ENCODE data around the gene MFN2. TPM values are rescaled to one million over a fixed set of nuclear protein-coding genes. Genes with fewer than 3 reads are reported as not detected.

MFN2 gene
- total RNA-seq, 2 donors from 2014 or later: 20.1 to 20.8 TPM

DNA sequence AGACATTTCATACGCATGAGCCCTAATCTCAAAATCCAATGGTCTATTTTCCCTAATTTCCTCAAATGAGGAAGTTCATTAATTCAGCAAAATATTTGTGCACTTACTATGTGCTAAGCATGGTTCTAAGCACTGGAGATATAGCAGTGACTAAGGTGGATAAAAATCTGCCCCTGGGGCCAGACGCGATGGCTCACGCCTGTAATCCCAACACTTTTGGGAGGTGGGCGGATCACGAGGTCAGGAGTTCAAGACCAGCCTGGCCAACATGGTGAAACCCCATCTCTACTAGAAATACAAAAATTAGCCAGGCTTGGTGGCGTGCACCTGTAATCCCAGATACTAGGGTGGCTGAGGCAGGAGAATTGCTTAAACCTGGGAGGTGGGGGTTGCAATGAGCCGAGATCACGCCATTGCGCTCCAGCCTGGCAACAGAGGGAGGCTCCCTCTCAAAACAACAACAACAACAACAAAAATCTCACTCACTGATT is 34.8 kb downstream of the MFN2 start:
- no peak overlapping the region for H3K4me3 ChIP-seq
- peaks cover 3% of the 10 kb centered on the region for H3K4me1 ChIP-seq
- peaks cover 0 to 20% of the 10 kb centered on the region in 2 donors for H3K36me3 ChIP-seq (replicated peaks in 1 of 2; ENCODE audit: insufficient read depth in 1 of 2, low read depth in 2 of 2)
- ATAC-seq (no peak), DNase-seq (no peak)
- 82 to 92% methylated on average over 5 to 10 of the region's 10 CpGs for WGBS, 2 donors
- no peak overlapping the region for H3K27ac ChIP-seq
- TF ChIP-seq, protein P1, sequence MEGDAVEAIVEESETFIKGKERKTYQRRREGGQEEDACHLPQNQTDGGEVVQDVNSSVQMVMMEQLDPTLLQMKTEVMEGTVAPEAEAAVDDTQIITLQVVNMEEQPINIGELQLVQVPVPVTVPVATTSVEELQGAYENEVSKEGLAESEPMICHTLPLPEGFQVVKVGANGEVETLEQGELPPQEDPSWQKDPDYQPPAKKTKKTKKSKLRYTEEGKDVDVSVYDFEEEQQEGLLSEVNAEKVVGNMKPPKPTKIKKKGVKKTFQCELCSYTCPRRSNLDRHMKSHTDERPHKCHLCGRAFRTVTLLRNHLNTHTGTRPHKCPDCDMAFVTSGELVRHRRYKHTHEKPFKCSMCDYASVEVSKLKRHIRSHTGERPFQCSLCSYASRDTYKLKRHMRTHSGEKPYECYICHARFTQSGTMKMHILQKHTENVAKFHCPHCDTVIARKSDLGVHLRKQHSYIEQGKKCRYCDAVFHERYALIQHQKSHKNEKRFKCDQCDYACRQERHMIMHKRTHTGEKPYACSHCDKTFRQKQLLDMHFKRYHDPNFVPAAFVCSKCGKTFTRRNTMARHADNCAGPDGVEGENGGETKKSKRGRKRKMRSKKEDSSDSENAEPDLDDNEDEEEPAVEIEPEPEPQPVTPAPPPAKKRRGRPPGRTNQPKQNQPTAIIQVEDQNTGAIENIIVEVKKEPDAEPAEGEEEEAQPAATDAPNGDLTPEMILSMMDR (IDR thresholded peaks at IDR 0.05): no peak
- no peak for TF ChIP-seq POLR2A (IDR thresholded peaks at IDR 0.05)
- H3K27me3 ChIP-seq: no peaks in the 10 kb centered on the region
- intact Hi-C loops (cut with DNase I): no loop called here
- no peaks in the 10 kb centered on the region for H3K9me3 ChIP-seq

DNA sequence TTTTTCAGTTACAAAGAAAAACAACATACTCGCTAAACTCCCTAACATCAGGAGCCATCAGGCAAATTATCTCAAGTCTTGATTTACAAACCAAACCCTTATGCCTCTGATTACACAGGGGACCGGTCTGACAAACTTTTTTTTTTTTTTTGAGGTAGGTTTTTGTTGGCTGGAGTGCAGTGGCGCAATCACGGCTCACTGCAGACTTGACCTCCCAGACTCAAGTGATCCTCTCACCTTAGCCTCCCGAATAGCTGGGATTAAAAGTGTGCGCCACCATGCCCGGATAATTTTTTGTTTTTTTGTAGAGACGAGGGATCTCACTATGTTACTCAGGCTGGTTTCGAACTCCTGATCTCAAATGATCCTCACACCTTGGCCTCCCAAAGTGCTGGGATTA is 35.3 kb downstream of the MFN2 start:
- intact Hi-C loops (cut with DNase I): no loop called here
- ATAC-seq: no peak
- Histone ChIP-seq H3K27me3 (no peaks in the 10 kb centered on the region), H3K9me3 (no peaks in the 10 kb centered on the region), H3K36me3 (replicated peaks in 1 of 2; ENCODE audit: insufficient read depth in 1 of 2, low read depth in 2 of 2) (peaks cover 0 to 15% of the 10 kb centered on the region in 2 donors), H3K4me1 (peaks cover 8% of the 10 kb centered on the region), H3K4me3 (no peak overlapping the region), H3K27ac (no peak overlapping the region)
- 83 to 86% methylated on average over 9 of the region's 9 CpGs for WGBS, 2 donors
- TF ChIP-seq POLR2A (IDR thresholded peaks at IDR 0.05): no peak
- TF ChIP-seq, protein P1 (IDR thresholded peaks at IDR 0.05): no peak
- DNase-seq: no peak

DNA sequence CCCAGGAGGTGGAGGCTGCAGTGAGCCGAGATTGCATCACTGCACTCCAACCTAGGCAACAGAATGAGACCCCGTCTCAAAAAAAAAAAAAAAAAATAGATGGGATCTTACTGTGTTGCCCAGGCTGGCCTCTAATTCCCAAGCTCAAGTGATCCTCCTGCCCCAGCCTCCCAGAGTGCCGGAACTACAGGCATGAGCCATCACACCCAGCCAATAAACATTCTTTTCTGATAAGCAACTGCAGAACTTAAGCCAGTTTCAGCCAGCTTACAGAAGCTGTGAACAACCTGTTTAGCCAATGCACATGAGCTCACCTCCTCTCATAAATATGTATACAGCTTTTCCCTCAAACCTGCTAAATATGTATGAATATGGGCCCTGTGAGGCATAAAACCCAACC is 35.9 kb downstream of the MFN2 start:
- intact Hi-C loops (cut with DNase I): no loop called here
- DNase-seq (no peak), ATAC-seq (no peak)
- Histone ChIP-seq H3K9me3 (no peaks in the 10 kb centered on the region), H3K27ac (no peak overlapping the region), H3K36me3 (replicated peaks in 1 of 2; ENCODE audit: insufficient read depth in 1 of 2, low read depth in 2 of 2) (peaks cover 0 to 10% of the 10 kb centered on the region in 2 donors), H3K27me3 (no peaks in the 10 kb centered on the region), H3K4me3 (no peak overlapping the region), H3K4me1 (peaks cover 13% of the 10 kb centered on the region)
- WGBS, 2 donors: 74 to 93% methylated on average over 3 of the region's 3 CpGs
- no peak for TF ChIP-seq POLR2A (IDR thresholded peaks at IDR 0.05)
- TF ChIP-seq, protein P1 (IDR thresholded peaks at IDR 0.05): no peak

DNA sequence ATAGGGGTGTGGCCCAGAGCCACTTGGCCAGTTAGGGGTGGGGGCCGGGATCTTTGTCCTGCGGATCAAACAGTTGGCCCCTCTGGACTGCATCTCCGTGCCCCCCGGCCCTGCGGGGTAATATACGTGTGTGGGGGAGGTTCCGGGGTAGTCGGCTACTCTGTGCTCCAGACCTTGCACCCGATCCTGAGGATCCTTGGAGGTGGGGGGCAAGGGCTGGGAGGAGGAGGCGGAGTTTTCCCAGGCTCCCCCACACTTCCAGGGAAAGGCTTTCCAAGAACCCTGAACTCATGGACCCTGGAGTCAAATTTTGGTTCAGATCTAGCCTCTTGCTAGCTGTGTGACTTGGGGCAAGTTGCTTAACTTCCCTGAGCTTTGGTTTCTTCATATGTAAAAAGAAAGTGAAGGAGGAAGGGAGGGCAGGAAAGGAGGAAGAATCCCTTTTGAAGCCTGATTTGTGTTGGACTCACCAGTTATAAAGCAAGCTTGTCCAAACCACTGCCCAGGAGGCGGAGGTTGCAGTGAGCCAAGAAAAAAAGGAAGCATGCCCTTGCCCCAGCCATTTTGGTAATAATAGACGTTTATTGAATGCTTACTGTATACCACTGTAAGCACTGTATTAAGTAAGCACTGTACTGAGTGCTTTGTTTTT is 39.7 kb downstream of the MFN2 start:
- no peak for TF ChIP-seq POLR2A (IDR thresholded peaks at IDR 0.05)
- TF ChIP-seq, protein P1 (IDR thresholded peaks at IDR 0.05): no peak
- H3K4me3 ChIP-seq: peak overlapping the region; percentile 74 to 93
- H3K4me1 ChIP-seq: peaks cover 13% of the 10 kb centered on the region
- H3K27ac ChIP-seq: peak overlapping the region in 3 of 4 donors; percentile 68 to 86 (median 84)
- peaks cover 0 to 2% of the 10 kb centered on the region in 2 donors for H3K36me3 ChIP-seq (replicated peaks in 1 of 2; ENCODE audit: insufficient read depth in 1 of 2, low read depth in 2 of 2)
- WGBS, 2 donors: 8 to 40% methylated on average over 3 to 12 of the region's 12 CpGs
- no peaks in the 10 kb centered on the region for H3K9me3 ChIP-seq
- intact Hi-C loops (cut with DNase I): no loop called here
- ATAC-seq (no peak), DNase-seq (no peak)
- H3K27me3 ChIP-seq: no peaks in the 10 kb centered on the region

DNA sequence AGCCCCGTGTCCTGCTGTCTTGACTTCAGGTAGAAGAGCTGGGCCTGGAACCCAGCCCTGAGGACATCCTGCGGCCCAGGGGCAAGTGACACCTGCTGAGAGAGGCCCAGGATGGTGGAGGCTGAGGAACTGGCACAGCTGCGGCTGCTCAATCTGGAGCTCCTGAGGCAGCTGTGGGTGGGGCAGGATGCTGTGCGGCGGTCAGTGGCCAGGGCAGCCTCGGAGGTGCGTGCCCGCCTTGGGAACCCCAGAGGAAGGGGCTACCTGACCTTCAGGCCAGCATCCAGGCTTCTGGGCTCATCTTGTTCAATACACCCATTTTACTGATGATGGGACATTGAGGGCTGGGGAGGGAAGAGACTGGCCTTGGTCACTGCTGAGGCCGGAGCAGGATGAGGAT is 41.4 kb downstream of the MFN2 start:
- ATAC-seq (no peak), DNase-seq (no peak)
- intact Hi-C loops (cut with DNase I): no loop called here
- Histone ChIP-seq H3K9me3 (no peaks in the 10 kb centered on the region), H3K27me3 (no peaks in the 10 kb centered on the region), H3K27ac (no peak overlapping the region), H3K36me3 (replicated peaks in 1 of 2; ENCODE audit: insufficient read depth in 1 of 2, low read depth in 2 of 2) (peaks cover 0 to 4% of the 10 kb centered on the region in 2 donors), H3K4me1 (peaks cover 13% of the 10 kb centered on the region), H3K4me3 (no peak overlapping the region)
- TF ChIP-seq POLR2A (IDR thresholded peaks at IDR 0.05): no peak
- TF ChIP-seq, protein P1 (IDR thresholded peaks at IDR 0.05): no peak
- WGBS, 2 donors: 82 to 85% methylated on average over 7 to 9 of the region's 9 CpGs
